Stimulated activated CD4-positive, alpha-beta T cell treated with anti-CD3 and anti-CD28 coated beads, Interleukin-12 subunit alpha, Interleukin-12 subunit beta, amount 100 ng/mL, for 24 hours (primary cell): ENCODE measurements around the gene ERC1.

Source experiments
- DNase-seq, 2 experiments: peaks; one replicate each; pipeline ENCODE4 v3.0.0-alpha.2; 2020; ENCODE audit warnings: low read depth in 2 of 2

ERC1 gene

DNA sequence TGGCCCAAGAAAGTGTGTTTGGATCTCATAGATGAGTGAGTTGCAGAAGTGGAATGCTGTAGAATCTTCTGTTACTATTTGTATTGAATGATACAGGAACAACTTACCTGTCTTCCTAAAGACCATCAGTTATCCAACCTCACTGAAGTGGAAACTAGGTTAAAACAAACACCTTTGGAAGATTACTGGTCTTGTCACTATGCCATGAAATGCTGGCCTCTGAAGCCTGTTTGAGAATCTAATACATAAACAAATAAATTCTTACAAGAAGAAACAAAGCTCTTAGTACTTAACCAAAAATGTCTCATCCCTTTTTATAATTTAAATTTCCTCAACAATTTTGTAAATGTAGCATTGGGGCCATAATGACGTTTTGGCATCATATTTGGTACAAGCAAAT lies 448.2 kb downstream of the ERC1 start:
- DNase-seq = no peak

GRCh38 chr12:1439687-1440086 lies 448.7 kb downstream of the ERC1 start:
- no peak for DNase-seq

DNA sequence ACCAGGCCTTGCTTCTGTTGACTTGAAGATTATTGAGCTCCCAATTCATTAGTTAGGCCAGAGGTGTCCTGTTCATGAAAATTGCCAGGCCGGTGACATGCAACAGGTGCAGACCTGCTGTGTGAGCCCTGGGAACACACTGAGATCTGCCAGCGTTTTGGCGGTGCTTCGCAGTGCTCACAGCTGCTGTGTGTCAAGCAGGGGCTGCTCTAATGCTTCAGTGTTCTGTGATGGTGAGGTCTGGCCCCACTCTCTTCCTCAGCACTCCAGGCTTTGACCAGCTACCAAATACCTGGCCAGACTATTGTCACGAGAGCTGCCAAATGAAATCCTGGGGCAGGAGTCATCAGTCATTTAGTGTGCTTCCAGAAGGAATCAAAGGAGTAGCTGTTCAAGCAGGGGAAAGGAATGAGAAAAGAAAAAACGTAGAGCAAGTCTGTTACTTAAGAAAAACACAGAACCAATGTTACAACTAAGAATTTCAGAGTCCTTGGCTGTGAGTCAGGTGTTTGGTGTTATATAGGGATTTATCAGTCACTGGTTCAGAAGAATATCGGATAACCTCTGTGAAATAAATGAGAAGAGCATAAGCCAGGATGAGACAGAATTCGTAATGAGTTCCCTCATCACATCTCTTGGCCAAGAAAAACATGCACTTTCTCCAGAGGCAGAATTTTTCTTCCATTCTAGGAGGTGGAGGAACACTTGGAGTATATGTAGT lies 452.6 kb downstream of the ERC1 start:
- DNase-seq = no peak

- DNase-seq = no peak
These were observed 453.1 kb downstream of the ERC1 start for GRCh38 chr12:1444142-1444516.

GRCh38 chr12:1445807-1446206 lies 454.8 kb downstream of the ERC1 start:
- DNase-seq = no peak

DNA sequence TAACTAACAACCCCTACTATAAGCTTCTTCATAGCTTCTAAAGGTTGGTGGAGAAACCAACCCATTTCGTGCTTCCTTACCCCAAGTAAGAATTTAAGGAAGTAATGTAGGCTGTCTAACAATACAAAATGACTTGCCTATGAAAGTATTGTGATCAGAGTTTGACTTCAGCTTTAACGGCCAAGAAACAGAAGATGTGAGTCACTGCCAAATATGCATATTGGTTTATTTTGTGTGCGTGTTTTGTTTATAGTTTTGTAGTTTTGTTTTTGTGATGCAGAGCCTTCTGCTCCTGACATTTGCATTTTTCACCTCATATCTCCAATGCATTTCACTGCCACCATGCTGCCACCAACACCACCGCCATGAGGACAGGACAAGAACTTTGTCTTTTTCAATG lies 457.3 kb downstream of the ERC1 start:
- DNase-seq = no peak

DNA sequence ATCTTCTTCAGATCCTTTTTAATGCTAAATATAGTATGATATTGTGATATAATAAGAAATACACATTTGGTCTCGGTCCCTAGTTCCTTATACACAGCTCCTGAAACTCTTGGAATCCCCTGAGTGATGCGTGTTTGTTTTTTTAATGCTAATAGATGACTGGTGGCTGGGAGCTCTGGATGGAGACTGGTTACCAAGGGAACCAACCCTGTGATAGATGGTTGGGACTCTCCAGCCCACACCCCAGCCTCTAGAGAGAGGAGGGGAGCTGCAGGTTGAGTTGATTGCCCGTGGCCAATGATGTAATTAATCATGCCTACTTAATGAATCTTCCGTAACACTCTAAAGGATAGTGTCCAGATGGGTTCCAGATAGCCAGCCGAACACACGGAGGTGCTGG lies 462.8 kb downstream of the ERC1 start:
- DNase-seq = no peak

DNA sequence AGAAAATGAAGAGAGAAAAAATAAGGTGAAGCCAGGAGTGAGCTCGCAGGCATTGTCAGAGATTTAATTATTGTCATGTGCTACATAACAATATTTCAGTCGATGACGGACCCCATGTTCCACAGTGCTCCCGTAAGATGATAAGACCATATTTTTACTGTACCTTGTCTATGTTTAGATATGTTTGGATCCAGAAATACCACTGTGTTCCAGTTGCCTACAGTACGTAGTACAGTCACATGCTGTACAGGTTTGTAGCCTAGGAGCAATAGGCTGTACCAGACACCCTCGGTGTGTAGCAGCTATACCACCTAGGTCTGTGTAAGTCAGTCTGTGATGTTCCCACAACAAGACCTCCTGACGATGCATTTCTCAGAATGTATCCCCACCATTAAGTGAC lies 465.9 kb downstream of the ERC1 start:
- DNase-seq = no peak

DNA sequence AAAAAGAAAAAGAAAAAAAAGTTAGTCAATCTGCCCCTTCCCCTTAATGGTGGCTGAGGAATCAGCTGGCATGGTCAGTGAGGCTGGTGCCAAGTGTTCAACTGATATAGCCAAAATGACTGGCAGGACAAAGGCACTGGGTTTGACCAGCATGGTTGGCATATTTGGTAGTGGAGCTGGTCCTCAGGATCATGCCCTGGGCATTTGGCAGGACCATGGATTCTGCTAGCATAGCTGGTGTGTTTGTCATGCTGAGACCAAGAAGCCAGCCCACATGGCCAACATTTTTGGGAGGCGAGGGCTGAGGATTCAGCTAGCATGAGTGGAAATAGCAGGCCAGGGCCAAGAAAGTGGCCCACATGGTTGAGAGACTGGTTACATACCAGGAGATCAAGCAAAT lies 466.9 kb downstream of the ERC1 start:
- DNase-seq = no peak

- DNase-seq = no peak
These were observed 468.3 kb downstream of the ERC1 start for GRCh38 chr12:1459339-1459738.

GRCh38 chr12:1463073-1463905 lies 472.3 kb downstream of the ERC1 start:
- DNase-seq = no peak

- no peak for DNase-seq
These were observed 473.9 kb downstream of the ERC1 start for GRCh38 chr12:1464925-1465324.

DNA sequence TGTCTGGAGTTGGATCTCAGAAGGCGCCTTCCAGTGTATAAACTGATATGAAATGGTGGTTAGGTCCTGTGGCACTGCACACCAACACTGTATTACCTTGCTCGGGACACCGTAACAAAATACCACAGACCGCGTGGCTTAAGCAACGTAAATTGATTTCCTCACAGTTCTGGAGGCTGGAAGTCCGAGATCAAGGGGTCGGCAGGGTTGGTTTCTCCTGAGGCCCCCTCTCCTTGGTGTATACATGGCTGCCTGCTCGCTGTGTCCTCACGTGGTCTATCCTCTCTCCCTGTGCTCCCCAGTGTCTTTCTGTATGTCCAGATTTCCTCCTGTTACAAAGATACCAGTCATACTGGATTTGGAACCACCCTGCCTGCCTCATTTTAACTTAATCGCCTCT lies 475.0 kb downstream of the ERC1 start:
- no peak for DNase-seq

GRCh38 chr12:1466481-1467154 lies 475.6 kb downstream of the ERC1 start:
- DNase-seq = no peak

DNA sequence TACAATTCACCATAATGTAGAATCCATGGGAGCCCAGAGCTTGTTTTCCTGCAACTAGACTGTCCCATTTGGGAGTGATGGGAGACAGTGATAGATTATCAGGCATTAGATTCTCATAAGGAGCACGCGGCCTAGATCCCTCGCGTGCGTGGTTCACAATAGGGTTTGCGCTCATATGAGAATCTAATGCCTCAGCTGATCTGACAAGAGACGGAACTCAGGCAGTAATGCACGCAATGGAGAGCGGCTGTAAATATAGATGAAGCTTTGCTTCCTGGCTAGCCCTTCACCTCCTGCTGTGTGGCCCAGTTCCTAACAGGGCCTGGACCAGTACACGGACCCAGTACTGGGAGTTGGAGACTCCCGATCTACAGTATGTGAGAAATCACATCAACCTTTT lies 476.7 kb downstream of the ERC1 start:
- no peak for DNase-seq

- no peak for DNase-seq
These were observed 478.0 kb downstream of the ERC1 start for GRCh38 chr12:1469070-1469469.

GRCh38 chr12:1470051-1470450 lies 479.0 kb downstream of the ERC1 start:
- DNase-seq = no peak

- no peak for DNase-seq
These were observed 480.2 kb downstream of the ERC1 start for GRCh38 chr12:1471224-1471623.

GRCh38 chr12:1473418-1473817 lies 482.4 kb downstream of the ERC1 start:
- no peak for DNase-seq

- DNase-seq = no peak
These were observed 483.1 kb downstream of the ERC1 start for GRCh38 chr12:1474041-1474573.

- no peak for DNase-seq
These were observed 483.6 kb downstream of the ERC1 start for GRCh38 chr12:1474574-1475153.

- DNase-seq = no peak
These were observed 488.6 kb downstream of the ERC1 start for GRCh38 chr12:1479645-1480044.
